Measurements from ENCODE around the gene ABCA3.

The ABCA3 gene

GRCh38 chr16:2308089-2308962, 32.2 kb downstream of the ABCA3 start:
- TF ChIP-seq, protein P1, sequence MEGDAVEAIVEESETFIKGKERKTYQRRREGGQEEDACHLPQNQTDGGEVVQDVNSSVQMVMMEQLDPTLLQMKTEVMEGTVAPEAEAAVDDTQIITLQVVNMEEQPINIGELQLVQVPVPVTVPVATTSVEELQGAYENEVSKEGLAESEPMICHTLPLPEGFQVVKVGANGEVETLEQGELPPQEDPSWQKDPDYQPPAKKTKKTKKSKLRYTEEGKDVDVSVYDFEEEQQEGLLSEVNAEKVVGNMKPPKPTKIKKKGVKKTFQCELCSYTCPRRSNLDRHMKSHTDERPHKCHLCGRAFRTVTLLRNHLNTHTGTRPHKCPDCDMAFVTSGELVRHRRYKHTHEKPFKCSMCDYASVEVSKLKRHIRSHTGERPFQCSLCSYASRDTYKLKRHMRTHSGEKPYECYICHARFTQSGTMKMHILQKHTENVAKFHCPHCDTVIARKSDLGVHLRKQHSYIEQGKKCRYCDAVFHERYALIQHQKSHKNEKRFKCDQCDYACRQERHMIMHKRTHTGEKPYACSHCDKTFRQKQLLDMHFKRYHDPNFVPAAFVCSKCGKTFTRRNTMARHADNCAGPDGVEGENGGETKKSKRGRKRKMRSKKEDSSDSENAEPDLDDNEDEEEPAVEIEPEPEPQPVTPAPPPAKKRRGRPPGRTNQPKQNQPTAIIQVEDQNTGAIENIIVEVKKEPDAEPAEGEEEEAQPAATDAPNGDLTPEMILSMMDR (IDR thresholded peaks at IDR 0.05; ENCODE audit: low read depth, low read length): no peak
- no peaks in the 10 kb centered on the region for H3K4me1 ChIP-seq
- no peaks in the 10 kb centered on the region for H3K9me3 ChIP-seq
- H3K27me3 ChIP-seq: no peaks in the 10 kb centered on the region
- peaks cover 39% of the 10 kb centered on the region for H3K36me3 ChIP-seq
- DNase-seq: no peak
- H3K4me3 ChIP-seq (ENCODE audit: low read depth, low read length): no peak overlapping the region

GRCh38 chr16:2299915-2300192, 40.7 kb downstream of the ABCA3 start:
- Histone ChIP-seq H3K4me1 (no peaks in the 10 kb centered on the region), H3K9me3 (no peaks in the 10 kb centered on the region), H3K4me3 (ENCODE audit: low read depth, low read length) (no peak overlapping the region), H3K27me3 (no peaks in the 10 kb centered on the region), H3K36me3 (peaks cover 60% of the 10 kb centered on the region)
- DNase-seq: no peak
- TF ChIP-seq, protein P1 (IDR thresholded peaks at IDR 0.05; ENCODE audit: low read depth, low read length): no peak

DNA sequence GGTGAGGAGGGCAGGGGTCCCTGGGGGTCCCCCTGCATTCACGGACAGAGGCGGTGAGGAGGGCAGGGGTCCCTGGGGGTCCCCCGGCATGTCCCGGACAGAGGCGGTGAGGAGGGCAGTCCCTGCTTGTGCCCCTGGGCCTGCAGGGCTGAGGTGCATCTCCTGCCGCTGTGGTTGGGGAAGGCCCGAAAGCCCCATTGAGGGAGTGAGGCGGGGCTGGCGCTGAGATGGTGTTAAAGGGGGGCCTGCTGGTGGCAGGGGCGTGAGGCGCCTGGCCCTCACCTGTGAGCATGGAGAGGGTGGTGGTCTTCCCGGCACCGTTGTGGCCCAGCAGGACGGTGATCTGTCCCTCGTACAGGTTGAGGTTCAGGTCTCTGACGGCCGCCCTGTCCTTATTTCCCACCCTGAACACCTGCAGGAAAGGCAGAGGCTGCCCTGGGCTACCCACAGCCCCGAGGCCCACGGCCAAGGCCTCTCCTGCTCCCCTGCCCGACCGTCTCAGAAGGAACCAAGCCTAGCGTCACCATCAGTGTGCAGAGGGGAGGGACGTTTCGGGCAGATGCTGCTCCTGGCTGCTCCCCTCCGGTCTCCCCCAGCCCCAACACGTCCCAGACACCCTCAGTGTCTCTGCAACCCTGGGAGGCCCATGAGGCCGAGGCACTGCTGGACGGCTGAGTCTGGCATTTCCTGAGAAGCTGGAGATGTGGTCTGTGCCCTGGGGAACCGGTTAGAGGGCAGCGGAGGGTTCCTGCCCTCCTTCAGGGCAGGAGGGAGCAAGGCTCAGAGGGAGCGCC, 41.2 kb downstream of the ABCA3 start:
- Histone ChIP-seq H3K4me1 (no peaks in the 10 kb centered on the region), H3K36me3 (peaks cover 66% of the 10 kb centered on the region), H3K27me3 (no peaks in the 10 kb centered on the region), H3K9me3 (no peaks in the 10 kb centered on the region), H3K4me3 (ENCODE audit: low read depth, low read length) (no peak overlapping the region)
- TF ChIP-seq, protein P1 (IDR thresholded peaks at IDR 0.05; ENCODE audit: low read depth, low read length): no peak
- no peak for DNase-seq

DNA sequence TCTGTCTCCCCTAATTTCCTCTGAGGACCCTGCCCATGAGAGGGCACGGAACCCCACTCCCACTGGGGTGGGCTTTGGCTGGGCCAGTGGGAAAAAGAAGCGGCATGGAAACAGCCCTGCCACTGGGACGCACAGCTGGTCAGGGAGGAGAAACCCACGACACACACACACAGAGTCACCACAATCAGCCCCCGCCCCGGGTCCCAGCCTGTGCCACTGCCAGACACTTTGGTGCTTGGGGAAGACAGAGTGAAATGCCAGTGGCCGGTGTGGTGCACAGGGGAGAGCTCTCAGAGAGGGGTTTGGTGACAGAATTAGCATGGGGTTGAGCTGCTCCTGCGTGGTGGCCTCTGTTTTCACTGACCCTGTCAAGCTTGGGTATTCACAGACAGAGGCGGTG, 41.9 kb downstream of the ABCA3 start:
- TF ChIP-seq, protein P1 (IDR thresholded peaks at IDR 0.05; ENCODE audit: low read depth, low read length): no peak
- no peak for DNase-seq
- Histone ChIP-seq H3K36me3 (peaks cover 62% of the 10 kb centered on the region), H3K4me1 (no peaks in the 10 kb centered on the region), H3K9me3 (no peaks in the 10 kb centered on the region), H3K4me3 (ENCODE audit: low read depth, low read length) (no peak overlapping the region), H3K27me3 (no peaks in the 10 kb centered on the region)

GRCh38 chr16:2297506-2297860, 43.0 kb downstream of the ABCA3 start:
- TF ChIP-seq, protein P1 (IDR thresholded peaks at IDR 0.05; ENCODE audit: low read depth, low read length): no peak
- Histone ChIP-seq H3K27me3 (no peaks in the 10 kb centered on the region), H3K36me3 (peaks cover 59% of the 10 kb centered on the region), H3K4me1 (no peaks in the 10 kb centered on the region), H3K9me3 (no peaks in the 10 kb centered on the region), H3K4me3 (ENCODE audit: low read depth, low read length) (no peak overlapping the region)
- no peak for DNase-seq

Measured in BE2C (cell line).